B cell (primary cell): ENCODE results near the gene DOCK4. TPM values are rescaled to one million over a fixed set of nuclear protein-coding genes. Genes with fewer than 3 reads are reported as not detected.

Experiments used
- ATAC-seq: fragments of 200-7000 bp; cut with Tn5 transposase; one replicate; pipeline ENCODE4 v1.10.0; 2021; ENCODE audit warnings: low read depth, mild to moderate bottlenecking, moderate number of reproducible peaks, moderate library complexity
- CTCF ChIA-PET: fragments of 350-600 bp; sonication (Branson Sonifier 250); formaldehyde crosslinking; loops from one replicate; lab custom pipeline; 2021; ENCODE audit warnings: antibody characterized with exemption, inconsistent platforms; lab: Charles Lee
- POLR2A ChIA-PET: fragments of 350-600 bp; sonication (Branson Sonifier 250); formaldehyde crosslinking; loops from one replicate; lab custom pipeline; 2021; ENCODE audit warnings: antibody characterized with exemption; lab: Charles Lee
- DNase-seq: peaks from one replicate; pipeline ENCODE4 v3.0.0; 2013
- H2AFZ ChIP-seq: 2 replicates; pipeline ENCODE4 v1.6.1; 2012; ENCODE audit warnings: mild to moderate bottlenecking, low read depth, low read length; ENCODE audit not compliant: insufficient read depth, poor library complexity, severe bottlenecking
- H3K27ac ChIP-seq, 2 donors: 1 replicate in 1 of 2; 2 replicates in 1 of 2; pipeline ENCODE4 v1.5.1; 2012 to 2013; ENCODE audit warnings: low read length in 2 of 2, mild to moderate bottlenecking in 2 of 2, moderate library complexity in 1 of 2
- H3K27me3 ChIP-seq, 4 experiments: fragments of 200-600 bp in 1 of 4; sonication (generic) in 1 of 4; replicated peaks in 1 of 4; 1 replicate in 2 of 4; 2 replicates in 2 of 4; pipeline versions ENCODE4 v1.6.1 to v1.7.0; 2013 to 2016; ENCODE audit warnings: low read length in 3 of 4, mild to moderate bottlenecking in 2 of 4, mixed read lengths in 1 of 4, moderate library complexity in 1 of 4; ENCODE audit not compliant: insufficient read depth in 4 of 4, control insufficient read depth in 3 of 4; ENCODE audit errors: control extremely low read depth in 1 of 4
- H3K36me3 ChIP-seq, 2 experiments: replicated peaks in 1 of 2; 1 replicate in 1 of 2; 2 replicates in 1 of 2; pipeline versions ENCODE4 v1.6.1 to v1.7.1; 2013; ENCODE audit warnings: low read length in 1 of 2; ENCODE audit not compliant: insufficient read depth in 2 of 2, control insufficient read depth in 1 of 2; ENCODE audit errors: control extremely low read depth in 1 of 2, extremely low read depth in 1 of 2
- H3K4me1 ChIP-seq, 2 donors: fragments of 200-600 bp in 1 of 2; sonication (generic) in 1 of 2; 1 replicate in 1 of 2; 2 replicates in 1 of 2; pipeline versions ENCODE4 v1.5.1 to v1.6.1; 2013 to 2017; ENCODE audit warnings: low read length in 2 of 2; ENCODE audit not compliant: control insufficient read depth in 2 of 2, insufficient read depth in 2 of 2
- H3K4me2 ChIP-seq: replicated peaks from 2 replicates; pipeline ENCODE3; 2012; ENCODE audit warnings: mild to moderate bottlenecking, low read depth, low read length; ENCODE audit not compliant: poor library complexity, severe bottlenecking
- H3K4me3 ChIP-seq, 5 experiments: fragments of 200-600 bp in 1 of 5; sonication (generic) in 1 of 5; 1 replicate in 3 of 5; 2 replicates in 2 of 5; pipeline versions ENCODE4 v1.5.1 to v1.7.0; 2011 to 2016; ENCODE audit warnings: low read length in 4 of 5, mild to moderate bottlenecking in 4 of 5, low read depth in 2 of 5, control low read depth in 1 of 5, moderate library complexity in 1 of 5; ENCODE audit not compliant: insufficient read depth in 1 of 5; ENCODE audit errors: control extremely low read depth in 1 of 5, extremely low read depth in 1 of 5
- H3K79me2 ChIP-seq: fragments of 200-600 bp; sonication (generic); one replicate; pipeline ENCODE4 v1.6.0; 2016; ENCODE audit warnings: low read length; ENCODE audit not compliant: control insufficient read depth, insufficient read depth
- H3K9ac ChIP-seq: fragments of 200-600 bp; sonication (generic); 2 replicates; pipeline ENCODE4 v1.6.1; 2017; ENCODE audit warnings: mild to moderate bottlenecking, low read length, moderate library complexity
- H3K9me3 ChIP-seq, 3 donors: one replicate each; pipeline versions ENCODE4 v1.6.1 to v1.7.1; 2013; ENCODE audit warnings: low read length in 2 of 3; ENCODE audit not compliant: control insufficient read depth in 2 of 3, insufficient read depth in 1 of 3; ENCODE audit errors: control extremely low read depth in 1 of 3
- H4K20me1 ChIP-seq: 2 replicates; pipeline ENCODE4 v1.6.0; 2012; ENCODE audit warnings: mild to moderate bottlenecking, low read length; ENCODE audit not compliant: insufficient read depth, control insufficient read depth, poor library complexity, severe bottlenecking
- H3K27ac Mint-ChIP-seq: one replicate; pipeline ENCODE4 v1.8.0; 2021; ENCODE audit warnings: mixed read lengths
- H3K27me3 Mint-ChIP-seq: one replicate; pipeline ENCODE4 v1.8.0; 2021; ENCODE audit warnings: mixed read lengths
- H3K4me1 Mint-ChIP-seq: one replicate; pipeline ENCODE4 v1.8.0; 2021; ENCODE audit warnings: mixed read lengths
- H3K4me3 Mint-ChIP-seq: one replicate; pipeline ENCODE4 v1.8.0; 2021; ENCODE audit warnings: mixed read lengths
- H3K9me3 Mint-ChIP-seq: one replicate; pipeline ENCODE4 v1.8.0; 2022; ENCODE audit warnings: mixed read lengths; ENCODE audit not compliant: insufficient read depth
- EZH2 ChIP-seq: IDR thresholded peaks from 2 replicates; pipeline ENCODE4 v1.6.1; 2012; ENCODE audit warnings: borderline replicate concordance, low read depth, mild to moderate bottlenecking, moderate library complexity, low read length; ENCODE audit not compliant: insufficient read depth, poor library complexity, severe bottlenecking
- WGBS: methylation state at CpG from one replicate; pipeline ENCODE4 v1.1.5; 2013; ENCODE audit warnings: missing lambda C conversion rate; ENCODE audit not compliant: insufficient coverage; 5-methylcytosine and 5-hydroxymethylcytosine counted together
- intact Hi-C: fragments of 100-400 bp; cut with micrococcal nuclease; formaldehyde crosslinking; loops from one replicate; pipeline ENCODE4 v1.10.0; 2022
- polyA plus RNA-seq: library from polyadenylated mRNA; depleted of rRNA; stranded (reverse); fragments of >200 nt; gene quantifications from 2 replicates; pipeline ENCODE4 v1.2.3, GENCODE V29; 2012
- total RNA-seq, 2 donors: library from RNA; stranded (reverse); fragments of 120-200 nt in 1 of 2; gene quantifications; 1 replicate in 1 of 2; 2 replicates in 1 of 2; pipeline versions ENCODE4 v1.2.3 to v1.2.4, GENCODE V29; 2013 to 2022
- TF ChIP-seq, protein P1 (sequence below): fragments of 200-600 bp; IDR thresholded peaks from one replicate; pipeline ENCODE4 v1.8.0; 2022; ENCODE audit warnings: antibody characterized with exemption, mild to moderate bottlenecking

The DOCK4 gene
- total and polyA plus RNA-seq, 2 donors (not counting 1 experiment from before 2014, with no cell fraction given) = 0.03 to 4.1 TPM

DNA sequence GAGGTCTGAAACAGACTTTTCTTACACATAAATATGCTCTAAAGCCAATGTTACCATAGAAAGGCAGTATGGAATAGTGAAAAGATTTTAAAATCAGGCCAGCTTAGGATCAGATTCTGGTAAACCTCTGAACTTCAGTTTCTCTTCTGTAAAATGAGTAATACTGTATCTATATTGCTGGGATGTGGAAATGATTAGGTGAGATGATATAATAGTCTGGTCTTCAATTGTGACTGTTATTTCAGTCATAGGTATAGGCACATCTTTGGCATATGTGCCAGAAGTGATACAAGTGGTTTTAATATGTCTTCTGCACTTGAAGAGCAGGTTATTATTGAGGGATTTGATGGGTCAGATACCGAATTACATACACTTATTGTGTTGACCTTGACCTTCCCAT lies 7.5 kb upstream of the DOCK4 start:
- Mint-ChIP-seq H3K4me3 (no peak overlapping the region), H3K9me3 (no peaks in the 10 kb centered on the region), H3K4me1 (peaks cover 14% of the 10 kb centered on the region), H3K27me3 (no peaks in the 10 kb centered on the region), H3K27ac (no peak overlapping the region)
- no peaks in the 10 kb centered on the region for H3K36me3 ChIP-seq
- no peaks in the 10 kb centered on the region for H3K9me3 ChIP-seq
- CTCF ChIA-PET = no interaction called here
- no peak overlapping the region for H3K9ac ChIP-seq
- no peak overlapping the region for H3K27ac ChIP-seq
- H3K4me1 ChIP-seq = no peaks in the 10 kb centered on the region
- ATAC-seq (no peak), DNase-seq (no peak)
- no peaks in the 10 kb centered on the region for H3K27me3 ChIP-seq
- intact Hi-C loops = no loop called here
- no CpG with 5 or more reads among the region's 1 CpG for WGBS
- no peak overlapping the region for H3K4me3 ChIP-seq
- POLR2A ChIA-PET = no interaction called here
- no peak overlapping the region for H3K4me2 ChIP-seq
- peaks cover 19% of the 10 kb centered on the region for H4K20me1 ChIP-seq
- no peak overlapping the region for H2AFZ ChIP-seq
- H3K79me2 ChIP-seq = peaks cover 87% of the 10 kb centered on the region
- no peak for TF ChIP-seq EZH2
- TF ChIP-seq, protein P1, sequence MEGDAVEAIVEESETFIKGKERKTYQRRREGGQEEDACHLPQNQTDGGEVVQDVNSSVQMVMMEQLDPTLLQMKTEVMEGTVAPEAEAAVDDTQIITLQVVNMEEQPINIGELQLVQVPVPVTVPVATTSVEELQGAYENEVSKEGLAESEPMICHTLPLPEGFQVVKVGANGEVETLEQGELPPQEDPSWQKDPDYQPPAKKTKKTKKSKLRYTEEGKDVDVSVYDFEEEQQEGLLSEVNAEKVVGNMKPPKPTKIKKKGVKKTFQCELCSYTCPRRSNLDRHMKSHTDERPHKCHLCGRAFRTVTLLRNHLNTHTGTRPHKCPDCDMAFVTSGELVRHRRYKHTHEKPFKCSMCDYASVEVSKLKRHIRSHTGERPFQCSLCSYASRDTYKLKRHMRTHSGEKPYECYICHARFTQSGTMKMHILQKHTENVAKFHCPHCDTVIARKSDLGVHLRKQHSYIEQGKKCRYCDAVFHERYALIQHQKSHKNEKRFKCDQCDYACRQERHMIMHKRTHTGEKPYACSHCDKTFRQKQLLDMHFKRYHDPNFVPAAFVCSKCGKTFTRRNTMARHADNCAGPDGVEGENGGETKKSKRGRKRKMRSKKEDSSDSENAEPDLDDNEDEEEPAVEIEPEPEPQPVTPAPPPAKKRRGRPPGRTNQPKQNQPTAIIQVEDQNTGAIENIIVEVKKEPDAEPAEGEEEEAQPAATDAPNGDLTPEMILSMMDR = no peak

- ChIA-PET POLR2A (no interaction called here), CTCF (no interaction called here)
- H4K20me1 ChIP-seq = peaks cover 19% of the 10 kb centered on the region
- ATAC-seq = no peak
- no peak for DNase-seq
- H3K79me2 ChIP-seq = peaks cover 93% of the 10 kb centered on the region
- no peak overlapping the region for H3K9ac ChIP-seq
- no CpG with 5 or more reads among the region's 2 CpGs for WGBS
- intact Hi-C loops = no loop called here
- H2AFZ ChIP-seq = no peak overlapping the region
- no peaks in the 10 kb centered on the region for H3K9me3 ChIP-seq
- peaks cover 2% of the 10 kb centered on the region in 2 donors for H3K4me1 ChIP-seq
- H3K36me3 ChIP-seq = no peaks in the 10 kb centered on the region
- H3K4me3 ChIP-seq = no peak overlapping the region
- H3K27me3 Mint-ChIP-seq = no peaks in the 10 kb centered on the region
- no peak for TF ChIP-seq EZH2
- TF ChIP-seq, protein P1 = no peak
- no peaks in the 10 kb centered on the region for H3K9me3 Mint-ChIP-seq
- no peak overlapping the region for H3K27ac Mint-ChIP-seq
- H3K4me3 Mint-ChIP-seq = no peak overlapping the region
- no peak overlapping the region for H3K4me2 ChIP-seq
- H3K27ac ChIP-seq = no peak overlapping the region
- peaks cover 18% of the 10 kb centered on the region for H3K4me1 Mint-ChIP-seq
- no peaks in the 10 kb centered on the region for H3K27me3 ChIP-seq
Measured at GRCh38 chr7:112212571-112212970, 6.4 kb upstream of the DOCK4 start.
